Measurements from ENCODE around the gene OTUD5. TPM values are rescaled to one million over a fixed set of nuclear protein-coding genes. Genes with fewer than 3 reads are reported as not detected.

OTUD5 gene
- total RNA-seq, 1 donor from 2014 or later: 21.2 TPM

GRCh38 chrX:48999030-48999429, 41.6 kb upstream of the OTUD5 start:
- TF ChIP-seq, protein P1, sequence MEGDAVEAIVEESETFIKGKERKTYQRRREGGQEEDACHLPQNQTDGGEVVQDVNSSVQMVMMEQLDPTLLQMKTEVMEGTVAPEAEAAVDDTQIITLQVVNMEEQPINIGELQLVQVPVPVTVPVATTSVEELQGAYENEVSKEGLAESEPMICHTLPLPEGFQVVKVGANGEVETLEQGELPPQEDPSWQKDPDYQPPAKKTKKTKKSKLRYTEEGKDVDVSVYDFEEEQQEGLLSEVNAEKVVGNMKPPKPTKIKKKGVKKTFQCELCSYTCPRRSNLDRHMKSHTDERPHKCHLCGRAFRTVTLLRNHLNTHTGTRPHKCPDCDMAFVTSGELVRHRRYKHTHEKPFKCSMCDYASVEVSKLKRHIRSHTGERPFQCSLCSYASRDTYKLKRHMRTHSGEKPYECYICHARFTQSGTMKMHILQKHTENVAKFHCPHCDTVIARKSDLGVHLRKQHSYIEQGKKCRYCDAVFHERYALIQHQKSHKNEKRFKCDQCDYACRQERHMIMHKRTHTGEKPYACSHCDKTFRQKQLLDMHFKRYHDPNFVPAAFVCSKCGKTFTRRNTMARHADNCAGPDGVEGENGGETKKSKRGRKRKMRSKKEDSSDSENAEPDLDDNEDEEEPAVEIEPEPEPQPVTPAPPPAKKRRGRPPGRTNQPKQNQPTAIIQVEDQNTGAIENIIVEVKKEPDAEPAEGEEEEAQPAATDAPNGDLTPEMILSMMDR (IDR thresholded peaks at IDR 0.05; ENCODE audit: borderline replicate concordance): no peak
- H3K9me3 ChIP-seq (replicated peaks): no peaks in the 10 kb centered on the region
- H3K27me3 ChIP-seq (ENCODE audit: low read depth): no peaks in the 10 kb centered on the region
- H3K4me3 ChIP-seq: no peak overlapping the region
- peaks cover 7% of the 10 kb centered on the region for H3K4me1 ChIP-seq
- no peak overlapping the region for H3K27ac ChIP-seq (replicated peaks)
- DNase-seq: no peak
- peaks cover 16% of the 10 kb centered on the region for H3K36me3 ChIP-seq
- intact Hi-C loops (cut with micrococcal nuclease): no loop called here

- H3K9me3 ChIP-seq (replicated peaks): no peaks in the 10 kb centered on the region
- peaks cover 7% of the 10 kb centered on the region for H3K4me1 ChIP-seq
- H3K36me3 ChIP-seq: peaks cover 17% of the 10 kb centered on the region
- no peak overlapping the region for H3K27ac ChIP-seq (replicated peaks)
- no peak overlapping the region for H3K4me3 ChIP-seq
- no peak for DNase-seq
- intact Hi-C loops (cut with micrococcal nuclease): no loop called here
- no peaks in the 10 kb centered on the region for H3K27me3 ChIP-seq (ENCODE audit: low read depth)
- TF ChIP-seq, protein P1 (IDR thresholded peaks at IDR 0.05; ENCODE audit: borderline replicate concordance): no peak
Measured at GRCh38 chrX:48998391-48998790, 41.0 kb upstream of the OTUD5 start.

DNA sequence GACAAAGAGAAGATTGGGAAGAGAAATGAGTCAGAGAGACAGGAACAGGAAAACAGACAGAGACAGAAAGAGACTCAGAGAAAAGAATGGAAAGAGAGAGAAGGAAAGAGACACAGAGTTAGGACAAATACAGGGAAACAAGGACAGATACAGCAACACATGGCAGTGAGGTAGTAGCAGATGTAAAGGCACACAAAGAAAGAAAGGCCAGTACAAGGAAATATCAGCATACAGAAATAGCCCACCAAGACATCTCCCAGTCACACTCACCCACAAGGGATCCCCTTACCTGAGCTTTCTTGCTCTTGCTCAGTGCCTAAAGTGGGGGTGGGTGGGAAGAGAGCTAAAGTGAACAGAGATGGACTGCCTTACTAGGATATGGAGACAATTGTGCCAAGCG, 40.5 kb upstream of the OTUD5 start:
- Histone ChIP-seq H3K9me3 (replicated peaks) (no peaks in the 10 kb centered on the region), H3K36me3 (peaks cover 22% of the 10 kb centered on the region), H3K27me3 (ENCODE audit: low read depth) (no peaks in the 10 kb centered on the region), H3K27ac (replicated peaks) (no peak overlapping the region), H3K4me1 (peaks cover 7% of the 10 kb centered on the region), H3K4me3 (no peak overlapping the region)
- intact Hi-C loops (cut with micrococcal nuclease): no loop called here
- no peak for DNase-seq
- TF ChIP-seq, protein P1 (IDR thresholded peaks at IDR 0.05; ENCODE audit: borderline replicate concordance): no peak

DNA sequence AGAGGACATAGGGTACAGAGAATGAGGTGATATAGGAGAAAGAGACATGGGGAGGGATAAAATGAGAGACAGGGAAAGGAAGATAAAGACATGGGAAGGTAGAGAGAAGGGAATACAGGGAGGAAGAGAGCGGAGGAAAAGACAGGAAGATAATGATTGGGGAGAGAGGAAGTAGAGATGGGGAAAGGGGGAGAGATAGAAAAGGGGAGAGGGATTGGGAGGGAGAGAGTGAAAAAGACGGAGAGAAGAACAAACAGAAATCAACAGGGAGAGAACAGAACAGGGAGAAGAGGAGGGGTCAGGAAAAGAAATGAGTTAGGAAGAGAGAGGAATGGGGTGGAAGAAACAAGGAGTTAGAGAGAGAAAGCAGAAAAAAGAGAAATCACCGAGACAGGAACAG, 40.0 kb upstream of the OTUD5 start:
- peaks cover 23% of the 10 kb centered on the region for H3K36me3 ChIP-seq
- no peak overlapping the region for H3K27ac ChIP-seq (replicated peaks)
- DNase-seq: no peak
- H3K4me1 ChIP-seq: peaks cover 7% of the 10 kb centered on the region
- no peaks in the 10 kb centered on the region for H3K9me3 ChIP-seq (replicated peaks)
- no peaks in the 10 kb centered on the region for H3K27me3 ChIP-seq (ENCODE audit: low read depth)
- TF ChIP-seq, protein P1 (IDR thresholded peaks at IDR 0.05; ENCODE audit: borderline replicate concordance): no peak
- intact Hi-C loops (cut with micrococcal nuclease): no loop called here
- no peak overlapping the region for H3K4me3 ChIP-seq

DNA sequence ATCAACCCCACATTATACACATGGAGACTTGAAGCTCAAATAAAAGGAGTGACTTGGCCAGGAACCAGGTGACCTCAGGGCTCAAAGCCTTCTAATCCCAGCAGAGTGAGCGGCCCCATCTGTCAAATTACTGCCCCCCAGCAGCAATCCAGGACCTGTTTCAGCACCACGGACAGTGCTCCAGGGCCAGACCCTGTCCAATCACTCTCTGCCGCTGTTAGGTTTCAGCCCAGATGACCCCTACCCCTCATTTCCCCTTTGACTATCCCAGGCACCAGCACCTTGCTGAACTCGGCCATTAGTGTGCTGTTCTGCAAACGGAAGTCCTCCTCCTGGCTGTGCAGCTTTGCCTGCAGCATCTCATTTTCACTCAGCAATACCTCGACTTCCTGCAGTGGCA, 39.6 kb upstream of the OTUD5 start:
- no peak overlapping the region for H3K4me3 ChIP-seq
- peaks cover 7% of the 10 kb centered on the region for H3K4me1 ChIP-seq
- no peaks in the 10 kb centered on the region for H3K9me3 ChIP-seq (replicated peaks)
- H3K36me3 ChIP-seq: peaks cover 23% of the 10 kb centered on the region
- intact Hi-C loops (cut with micrococcal nuclease): no loop called here
- DNase-seq: no peak
- H3K27ac ChIP-seq (replicated peaks): no peak overlapping the region
- H3K27me3 ChIP-seq (ENCODE audit: low read depth): no peaks in the 10 kb centered on the region
- TF ChIP-seq, protein P1 (IDR thresholded peaks at IDR 0.05; ENCODE audit: borderline replicate concordance): no peak

DNA sequence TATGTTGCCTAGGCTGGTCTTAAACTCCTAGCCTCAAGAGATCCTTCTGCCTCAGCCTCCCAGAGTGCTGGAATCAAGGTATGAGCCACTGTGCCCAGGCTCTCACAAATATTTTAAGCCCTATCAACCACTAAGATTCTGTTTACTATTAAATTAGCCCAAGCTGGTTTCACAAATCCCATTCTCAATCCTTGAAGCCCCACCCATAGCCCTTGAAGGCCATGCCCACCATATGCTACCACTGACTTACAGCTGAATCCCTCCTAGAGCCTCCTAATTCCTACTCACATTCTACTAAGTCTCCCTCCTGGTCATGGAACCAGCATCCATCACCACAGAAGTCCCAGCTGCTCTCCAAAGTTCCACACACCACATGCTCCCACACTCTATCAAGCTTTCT, 34.9 kb upstream of the OTUD5 start:
- Histone ChIP-seq H3K27ac (replicated peaks) (no peak overlapping the region), H3K4me3 (no peak overlapping the region), H3K36me3 (peaks cover 24% of the 10 kb centered on the region), H3K4me1 (no peaks in the 10 kb centered on the region), H3K27me3 (ENCODE audit: low read depth) (no peaks in the 10 kb centered on the region), H3K9me3 (replicated peaks) (no peaks in the 10 kb centered on the region)
- DNase-seq: no peak
- intact Hi-C loops (cut with micrococcal nuclease): no loop called here
- TF ChIP-seq, protein P1 (IDR thresholded peaks at IDR 0.05; ENCODE audit: borderline replicate concordance): no peak
